ENCODE measurements around the gene SH3BGRL2.

DNA sequence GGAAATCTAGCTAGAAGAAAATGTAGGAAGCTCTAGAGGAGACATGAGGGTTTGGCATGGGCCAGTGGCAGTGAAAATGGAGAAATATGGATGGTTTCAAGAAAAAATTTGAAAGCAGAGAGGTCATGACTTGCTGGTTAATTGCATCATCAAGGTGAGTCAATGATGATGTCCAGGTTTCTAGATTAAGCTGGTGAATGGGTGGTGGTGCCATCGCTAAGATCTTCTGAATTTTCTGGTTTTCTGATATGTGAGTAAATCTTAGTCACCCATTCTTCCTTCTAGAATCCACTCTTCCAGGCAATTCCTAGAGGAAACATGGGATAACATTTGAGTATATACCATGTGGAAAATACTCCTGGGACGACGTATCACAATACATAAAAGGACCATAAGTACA is 25.0 kb downstream of the SH3BGRL2 start:
- TF ChIP-seq, protein P1, sequence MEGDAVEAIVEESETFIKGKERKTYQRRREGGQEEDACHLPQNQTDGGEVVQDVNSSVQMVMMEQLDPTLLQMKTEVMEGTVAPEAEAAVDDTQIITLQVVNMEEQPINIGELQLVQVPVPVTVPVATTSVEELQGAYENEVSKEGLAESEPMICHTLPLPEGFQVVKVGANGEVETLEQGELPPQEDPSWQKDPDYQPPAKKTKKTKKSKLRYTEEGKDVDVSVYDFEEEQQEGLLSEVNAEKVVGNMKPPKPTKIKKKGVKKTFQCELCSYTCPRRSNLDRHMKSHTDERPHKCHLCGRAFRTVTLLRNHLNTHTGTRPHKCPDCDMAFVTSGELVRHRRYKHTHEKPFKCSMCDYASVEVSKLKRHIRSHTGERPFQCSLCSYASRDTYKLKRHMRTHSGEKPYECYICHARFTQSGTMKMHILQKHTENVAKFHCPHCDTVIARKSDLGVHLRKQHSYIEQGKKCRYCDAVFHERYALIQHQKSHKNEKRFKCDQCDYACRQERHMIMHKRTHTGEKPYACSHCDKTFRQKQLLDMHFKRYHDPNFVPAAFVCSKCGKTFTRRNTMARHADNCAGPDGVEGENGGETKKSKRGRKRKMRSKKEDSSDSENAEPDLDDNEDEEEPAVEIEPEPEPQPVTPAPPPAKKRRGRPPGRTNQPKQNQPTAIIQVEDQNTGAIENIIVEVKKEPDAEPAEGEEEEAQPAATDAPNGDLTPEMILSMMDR (IDR thresholded peaks at IDR 0.05): no peak
- TF ChIP-seq EZH2 (IDR thresholded peaks at IDR 0.05; ENCODE audit: borderline replicate concordance, insufficient read depth, low read depth, low read length, poor library complexity, severe bottlenecking): no peak

Data from B cell (primary cell).